Measurements from ENCODE around the gene PGAP1.

DNA sequence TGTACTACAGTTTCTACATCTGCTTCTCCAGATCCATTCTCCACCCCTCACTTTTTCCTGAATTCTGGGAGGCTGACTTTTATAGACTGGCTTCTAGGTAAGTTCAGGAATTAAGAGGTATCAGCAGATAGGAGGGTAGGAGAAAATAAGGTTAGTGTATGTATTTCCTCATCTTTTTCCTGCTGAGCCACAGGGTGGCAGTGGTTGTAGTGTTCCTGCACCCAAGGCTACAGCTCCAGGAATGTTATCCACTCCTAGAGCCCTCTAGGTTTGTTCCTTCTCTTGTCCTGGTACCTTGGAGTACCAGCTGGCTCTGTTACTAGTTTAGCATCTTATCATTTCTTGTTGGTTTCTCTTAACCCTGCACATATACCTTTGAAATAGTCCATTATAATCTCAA, 76.6 kb downstream of the PGAP1 start:
- TF ChIP-seq POLR2A (IDR thresholded peaks at IDR 0.05): no peak
- TF ChIP-seq, protein P1, sequence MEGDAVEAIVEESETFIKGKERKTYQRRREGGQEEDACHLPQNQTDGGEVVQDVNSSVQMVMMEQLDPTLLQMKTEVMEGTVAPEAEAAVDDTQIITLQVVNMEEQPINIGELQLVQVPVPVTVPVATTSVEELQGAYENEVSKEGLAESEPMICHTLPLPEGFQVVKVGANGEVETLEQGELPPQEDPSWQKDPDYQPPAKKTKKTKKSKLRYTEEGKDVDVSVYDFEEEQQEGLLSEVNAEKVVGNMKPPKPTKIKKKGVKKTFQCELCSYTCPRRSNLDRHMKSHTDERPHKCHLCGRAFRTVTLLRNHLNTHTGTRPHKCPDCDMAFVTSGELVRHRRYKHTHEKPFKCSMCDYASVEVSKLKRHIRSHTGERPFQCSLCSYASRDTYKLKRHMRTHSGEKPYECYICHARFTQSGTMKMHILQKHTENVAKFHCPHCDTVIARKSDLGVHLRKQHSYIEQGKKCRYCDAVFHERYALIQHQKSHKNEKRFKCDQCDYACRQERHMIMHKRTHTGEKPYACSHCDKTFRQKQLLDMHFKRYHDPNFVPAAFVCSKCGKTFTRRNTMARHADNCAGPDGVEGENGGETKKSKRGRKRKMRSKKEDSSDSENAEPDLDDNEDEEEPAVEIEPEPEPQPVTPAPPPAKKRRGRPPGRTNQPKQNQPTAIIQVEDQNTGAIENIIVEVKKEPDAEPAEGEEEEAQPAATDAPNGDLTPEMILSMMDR (IDR thresholded peaks at IDR 0.05): peak in 1 of 6 experiments; percentile 15
